OCI-LY3 (cell line): Measurements from ENCODE around the gene PKDREJ.

Source experiments
- CTCF ChIP-seq: fragments of 200-600, 300-600 bp; sonication (generic); IDR thresholded peaks from 2 replicates; pipeline ENCODE4 v1.5.1; 2014; ENCODE audit warnings: antibody characterized with exemption, low read length, low read depth
- EZH2phosphoT487 ChIP-seq: fragments of 200-600 bp; shearing (Covaris generic); IDR thresholded peaks from 2 replicates; pipeline ENCODE4 v1.6.1; 2018; ENCODE audit warnings: antibody characterized with exemption, mixed run types, low read depth

DNA sequence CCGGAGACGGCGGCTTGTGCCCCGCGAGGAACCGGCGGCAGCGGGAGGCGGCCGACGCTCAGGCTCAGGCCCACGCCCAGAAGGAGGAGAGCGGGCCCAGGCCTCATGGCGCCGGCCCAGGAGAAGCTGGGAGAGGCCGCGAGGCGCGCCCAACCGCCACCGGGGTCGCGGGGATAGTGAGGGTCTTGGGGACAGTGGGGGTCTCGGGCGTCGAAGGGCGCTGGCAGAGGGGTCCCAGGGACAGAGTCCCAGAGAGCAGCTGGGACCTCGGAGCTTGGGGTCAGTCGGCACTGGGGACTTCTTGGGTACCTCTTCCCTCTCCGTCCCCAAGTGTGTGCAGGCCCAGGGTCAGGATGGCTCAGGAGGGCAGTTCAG is at the start of gene PKDREJ:
- TF ChIP-seq CTCF (no peak), EZH2phosphoT487 (no peak)
